OCI-LY3 (cell line): ENCODE measurements around the gene COL4A5.

Experiments
- H2AFZ ChIP-seq: fragments of 200-600, 300-600 bp; shearing (Covaris generic); 2 replicates; pipeline ENCODE4 v1.6.0; 2014; ENCODE audit warnings: antibody characterized with exemption, low read depth, low read length
- H3K27ac ChIP-seq: fragments of 200-600, 300-600 bp; sonication (generic); 2 replicates; pipeline ENCODE4 v1.5.1; 2014; ENCODE audit warnings: mild to moderate bottlenecking, low read length, moderate library complexity, mixed read lengths
- H3K27me3 ChIP-seq: fragments of 200-600, 300-600 bp; sonication (generic); 2 replicates; pipeline ENCODE4 v1.6.1; 2014; ENCODE audit warnings: low read depth, low read length, mixed read lengths
- H3K36me3 ChIP-seq: fragments of 200-600, 300-600 bp; sonication (generic); replicated peaks from 2 replicates; pipeline ENCODE3; 2014; ENCODE audit warnings: low read depth, low read length, mixed read lengths
- H3K4me1 ChIP-seq: fragments of 300-600, 200-600 bp; sonication (generic); 2 replicates; pipeline ENCODE4 v1.6.1; 2014; ENCODE audit warnings: low read length, mixed read lengths
- H3K4me2 ChIP-seq: fragments of 200-600, 300-600 bp; sonication (generic); 2 replicates; pipeline ENCODE4 v1.6.1; 2014; ENCODE audit warnings: low read length, mixed read lengths
- H3K4me3 ChIP-seq: fragments of 300-600, 200-600 bp; sonication (generic); 2 replicates; pipeline ENCODE4 v1.5.1; 2014; ENCODE audit warnings: antibody characterized with exemption, mild to moderate bottlenecking, low read length, moderate library complexity
- H3K79me2 ChIP-seq: fragments of 300-600, 200-600 bp; shearing (Covaris generic); 2 replicates; pipeline ENCODE4 v1.6.1; 2014; ENCODE audit warnings: mild to moderate bottlenecking, low read length, mixed read lengths
- H3K9ac ChIP-seq: fragments of 300-600, 200-600 bp; shearing (Covaris generic); 2 replicates; pipeline ENCODE4 v1.6.0; 2014; ENCODE audit warnings: mild to moderate bottlenecking, low read length, moderate library complexity
- H3K9me3 ChIP-seq: fragments of 200-600, 300-600 bp; shearing (Covaris generic); 2 replicates; pipeline ENCODE4 v1.6.1; 2014; ENCODE audit warnings: low read length, mixed read lengths; ENCODE audit not compliant: insufficient read depth
- H4K20me1 ChIP-seq: fragments of 200-600, 300-600 bp; sonication (generic); 2 replicates; pipeline ENCODE4 v1.6.1; 2016; ENCODE audit warnings: low read length, mixed read lengths; ENCODE audit not compliant: insufficient read depth
- EZH2phosphoT487 ChIP-seq: fragments of 200-600 bp; shearing (Covaris generic); IDR thresholded peaks from 2 replicates; pipeline ENCODE4 v1.6.1; 2018; ENCODE audit warnings: antibody characterized with exemption, mixed run types, low read depth
- TF ChIP-seq, protein P1 (sequence below): fragments of 200-600, 300-600 bp; sonication (generic); IDR thresholded peaks from 2 replicates; pipeline ENCODE4 v1.5.1; 2014; ENCODE audit warnings: antibody characterized with exemption, low read length, low read depth

Gene COL4A5

DNA sequence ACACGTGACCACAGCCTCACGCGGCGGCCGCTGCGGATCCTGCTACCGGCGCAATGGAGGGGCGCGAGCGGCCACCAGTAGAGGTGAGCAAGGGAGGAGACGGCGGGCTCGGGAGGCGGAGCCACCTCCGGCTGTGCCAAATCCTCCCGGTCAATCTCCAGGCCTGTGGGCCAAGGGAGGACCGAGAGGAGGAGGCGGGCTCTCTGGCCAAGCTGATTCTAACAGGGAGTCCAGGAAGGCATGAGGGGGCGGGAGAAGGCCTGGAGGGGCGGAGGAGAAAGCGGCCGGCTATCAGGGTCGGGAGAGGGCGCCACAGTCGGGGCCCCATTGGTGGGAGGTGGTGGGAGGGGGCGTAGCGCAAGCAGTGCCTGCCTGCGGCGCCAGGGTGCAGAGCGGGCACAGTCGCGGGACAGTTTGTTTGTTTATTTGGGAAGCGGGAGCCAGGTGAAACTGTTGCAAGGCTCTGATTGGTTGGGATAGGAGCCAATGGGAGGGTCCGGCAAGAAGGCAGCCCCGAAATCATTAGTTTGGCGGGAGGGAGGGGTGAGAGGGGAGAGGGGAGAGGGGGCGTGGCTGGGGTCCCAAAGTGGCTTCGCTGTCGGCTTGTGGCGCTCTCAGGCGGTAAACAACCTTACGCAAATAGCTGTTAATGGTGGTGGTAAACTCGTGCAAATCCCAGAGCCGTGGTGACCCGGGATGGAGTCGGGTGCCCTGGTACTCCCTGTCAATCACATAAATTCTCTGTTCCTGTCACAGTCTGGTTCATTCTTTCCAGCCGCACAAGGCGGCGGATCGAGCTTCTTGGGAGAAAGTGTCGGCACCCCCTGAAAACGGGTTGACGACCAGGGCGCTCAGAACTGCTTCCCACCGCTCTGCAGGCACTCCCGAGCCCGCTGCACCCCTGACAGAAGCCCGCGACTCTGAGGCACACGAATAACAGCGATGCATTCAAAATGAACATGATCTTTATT is 297.2 kb downstream of the COL4A5 start, which contains the start of gene IRS4:
Gene IRS4, minus strand, starts transcription at position 55 of the 971 bp plus-strand sequence.
- Histone ChIP-seq H2AFZ (no peak within 1 kb of the TSS), H3K9me3 (no peaks in the 10 kb centered on the region), H3K27me3 (no peaks in the 10 kb centered on the region), H3K36me3 (no peaks in the 10 kb centered on the region), H4K20me1 (no peaks in the 10 kb centered on the region), H3K4me2 (no peak within 1 kb of the TSS), H3K9ac (no peak within 1 kb of the TSS), H3K79me2 (no peaks in the 10 kb centered on the region), H3K4me3 (no peak within 1 kb of the TSS), H3K27ac (no peak within 1 kb of the TSS), H3K4me1 (no peaks in the 10 kb centered on the region)
- TF ChIP-seq, protein P1, sequence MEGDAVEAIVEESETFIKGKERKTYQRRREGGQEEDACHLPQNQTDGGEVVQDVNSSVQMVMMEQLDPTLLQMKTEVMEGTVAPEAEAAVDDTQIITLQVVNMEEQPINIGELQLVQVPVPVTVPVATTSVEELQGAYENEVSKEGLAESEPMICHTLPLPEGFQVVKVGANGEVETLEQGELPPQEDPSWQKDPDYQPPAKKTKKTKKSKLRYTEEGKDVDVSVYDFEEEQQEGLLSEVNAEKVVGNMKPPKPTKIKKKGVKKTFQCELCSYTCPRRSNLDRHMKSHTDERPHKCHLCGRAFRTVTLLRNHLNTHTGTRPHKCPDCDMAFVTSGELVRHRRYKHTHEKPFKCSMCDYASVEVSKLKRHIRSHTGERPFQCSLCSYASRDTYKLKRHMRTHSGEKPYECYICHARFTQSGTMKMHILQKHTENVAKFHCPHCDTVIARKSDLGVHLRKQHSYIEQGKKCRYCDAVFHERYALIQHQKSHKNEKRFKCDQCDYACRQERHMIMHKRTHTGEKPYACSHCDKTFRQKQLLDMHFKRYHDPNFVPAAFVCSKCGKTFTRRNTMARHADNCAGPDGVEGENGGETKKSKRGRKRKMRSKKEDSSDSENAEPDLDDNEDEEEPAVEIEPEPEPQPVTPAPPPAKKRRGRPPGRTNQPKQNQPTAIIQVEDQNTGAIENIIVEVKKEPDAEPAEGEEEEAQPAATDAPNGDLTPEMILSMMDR = no peak
- no peak for TF ChIP-seq EZH2phosphoT487

DNA sequence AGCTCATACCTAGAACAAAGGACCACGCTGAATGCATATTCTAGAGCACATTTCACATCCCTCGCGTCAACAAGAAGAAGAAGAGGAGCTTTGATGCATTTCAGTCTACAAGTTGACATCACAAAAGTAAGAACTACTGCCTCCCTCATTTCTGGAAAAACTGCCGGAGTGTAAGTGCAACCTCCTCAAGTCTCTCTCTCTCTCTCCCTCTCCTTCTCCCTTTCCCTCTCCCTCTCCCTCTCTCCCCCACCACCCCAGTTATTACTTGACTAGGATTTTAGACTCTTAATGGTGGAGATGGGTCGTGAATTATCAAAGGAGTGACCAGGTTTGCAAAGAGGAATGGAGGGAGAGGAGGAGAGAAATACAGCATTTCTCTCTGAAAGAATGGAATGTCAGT is 298.1 kb downstream of the COL4A5 start:
- TF ChIP-seq EZH2phosphoT487 = no peak
- TF ChIP-seq, protein P1 = no peak

DNA sequence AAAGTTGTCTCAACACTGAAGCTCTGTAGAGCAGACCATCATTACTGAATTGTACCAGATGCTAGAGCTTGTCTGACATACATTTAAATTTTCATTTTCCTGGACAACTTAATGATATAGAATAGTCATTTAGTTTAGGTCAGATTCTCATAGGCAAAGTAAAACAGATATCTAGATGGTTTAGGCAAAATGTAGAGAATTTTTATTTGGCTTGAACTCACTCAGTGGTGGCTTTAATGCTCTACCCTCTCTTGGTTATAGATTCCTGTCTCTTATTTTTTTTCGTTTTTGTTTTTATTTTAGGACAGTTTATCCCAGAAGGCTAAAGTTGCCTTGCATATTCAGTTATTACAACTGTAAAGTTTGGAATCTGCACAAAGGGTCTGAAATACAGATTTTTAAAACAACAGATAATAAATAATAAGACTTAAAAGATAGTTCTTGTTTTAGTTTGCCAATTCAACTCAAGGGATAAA is 300.7 kb downstream of the COL4A5 start:
- H3K27me3 ChIP-seq = no peaks in the 10 kb centered on the region
- H2AFZ ChIP-seq = no peak overlapping the region
- no peaks in the 10 kb centered on the region for H3K36me3 ChIP-seq

More for the DNA sequence above, 298.1 kb downstream of the COL4A5 start:
- no peaks in the 10 kb centered on the region for H3K4me1 ChIP-seq
- H3K27ac ChIP-seq = no peak overlapping the region
- H4K20me1 ChIP-seq = no peaks in the 10 kb centered on the region
- H3K36me3 ChIP-seq = no peaks in the 10 kb centered on the region
- no peak overlapping the region for H2AFZ ChIP-seq
- no peaks in the 10 kb centered on the region for H3K9me3 ChIP-seq
- H3K27me3 ChIP-seq = no peaks in the 10 kb centered on the region
- no peak overlapping the region for H3K4me2 ChIP-seq
- no peaks in the 10 kb centered on the region for H3K79me2 ChIP-seq
- no peak overlapping the region for H3K9ac ChIP-seq
- no peak overlapping the region for H3K4me3 ChIP-seq

More for the DNA sequence above, 300.7 kb downstream of the COL4A5 start:
- no peaks in the 10 kb centered on the region for H3K79me2 ChIP-seq
- H4K20me1 ChIP-seq = no peaks in the 10 kb centered on the region
- TF ChIP-seq EZH2phosphoT487 = no peak
- TF ChIP-seq, protein P1 = no peak
- H3K9ac ChIP-seq = no peak overlapping the region
- no peak overlapping the region for H3K4me3 ChIP-seq
- no peak overlapping the region for H3K4me2 ChIP-seq
- no peaks in the 10 kb centered on the region for H3K4me1 ChIP-seq
- no peak overlapping the region for H3K27ac ChIP-seq
- no peaks in the 10 kb centered on the region for H3K9me3 ChIP-seq
